HepG2 (cell line): ENCODE results near the gene TBCE. TPM values are rescaled to one million over a fixed set of nuclear protein-coding genes. Genes with fewer than 3 reads are reported as not detected.
A peak's percentile ranks its signal among the peaks of the same experiment; 100 is the strongest.

Experiments used
- CREB3 ChIP-seq: sonication (generic); formaldehyde crosslinking; IDR thresholded peaks from 2 replicates; pipeline ENCODE4 v1.5.0; 2020; ENCODE audit warnings: missing genetic modification reagents
- CREM ChIP-seq, 2 experiments: sonication (generic) in 1 of 2; formaldehyde crosslinking in 1 of 2; IDR thresholded peaks; 2 replicates each; pipeline versions ENCODE4 v1.4.0 to v1.6.1; 2016 to 2020; ENCODE audit warnings: antibody characterized with exemption in 1 of 2, mild to moderate bottlenecking in 1 of 2, missing genetic modification reagents in 1 of 2
- GABPB1 ChIP-seq: IDR thresholded peaks from 2 replicates; pipeline ENCODE4 v1.6.1; 2016; ENCODE audit warnings: mild to moderate bottlenecking, missing genetic modification reagents, moderate library complexity, missing compliant biosample characterization
- HDAC2 ChIP-seq: sonication (generic); formaldehyde crosslinking; IDR thresholded peaks from 2 replicates; pipeline ENCODE4 v1.4.0; 2020; ENCODE audit warnings: missing genetic modification reagents
- KDM4B ChIP-seq: sonication (generic); formaldehyde crosslinking; IDR thresholded peaks from 2 replicates; pipeline ENCODE4 v1.4.0; 2020; ENCODE audit warnings: missing genetic modification reagents
- MED13 ChIP-seq: sonication (generic); formaldehyde crosslinking; IDR thresholded peaks from 2 replicates; pipeline ENCODE4 v1.5.0; 2020; ENCODE audit warnings: missing genetic modification reagents
- PBX2 ChIP-seq: IDR thresholded peaks from 2 replicates; pipeline ENCODE4 v1.6.1; 2016; ENCODE audit warnings: control low read depth
- PREB ChIP-seq: sonication (generic); formaldehyde crosslinking; IDR thresholded peaks from 2 replicates; pipeline ENCODE4 v1.4.0; 2020; ENCODE audit warnings: missing genetic modification reagents
- RBFOX2 ChIP-seq: fragments of 200-400 bp; formaldehyde crosslinking; IDR thresholded peaks from 2 replicates; pipeline ENCODE4 v1.6.1; 2017; ENCODE audit warnings: low read depth, mild to moderate bottlenecking, low read length
- SOX13 ChIP-seq, 3 experiments: fragments of 450-650 bp in 1 of 3; sonication (generic) in 1 of 3; formaldehyde crosslinking in 1 of 3; IDR thresholded peaks in 2 of 3; conservative IDR thresholded peaks in 1 of 3; 2 replicates each; pipeline versions ENCODE4 v1.5.0 to v1.6.1; 2016 to 2020; ENCODE audit warnings: antibody characterized with exemption in 1 of 3, mild to moderate bottlenecking in 1 of 3, missing compliant biosample characterization in 1 of 3, missing genetic modification reagents in 1 of 3, moderate library complexity in 1 of 3
- SP4 ChIP-seq: sonication (generic); formaldehyde crosslinking; IDR thresholded peaks from 2 replicates; pipeline ENCODE4 v1.8.1; 2023; ENCODE audit warnings: mild to moderate bottlenecking, missing genetic modification reagents
- USF2 ChIP-seq, 2 experiments: sonication (generic) in 1 of 2; formaldehyde crosslinking in 1 of 2; IDR thresholded peaks; 2 replicates each; pipeline versions ENCODE4 v1.5.1 to v1.6.1; 2011 to 2020; ENCODE audit warnings: borderline replicate concordance in 1 of 2, low read depth in 1 of 2, low read length in 1 of 2, mild to moderate bottlenecking in 1 of 2, missing genetic modification reagents in 1 of 2, moderate library complexity in 1 of 2
- ZBTB21 ChIP-seq: sonication (generic); formaldehyde crosslinking; IDR thresholded peaks from 2 replicates; pipeline ENCODE4 v1.4.0; 2020; ENCODE audit warnings: missing genetic modification reagents
- ZFX ChIP-seq: sonication (generic); formaldehyde crosslinking; IDR thresholded peaks from 2 replicates; pipeline ENCODE4 v1.4.0; 2020; ENCODE audit warnings: mild to moderate bottlenecking, low read depth, missing genetic modification reagents, moderate library complexity
- ZNF30 ChIP-seq: sonication (generic); formaldehyde crosslinking; IDR thresholded peaks from 2 replicates; pipeline ENCODE4 v1.5.0; 2020; ENCODE audit warnings: mild to moderate bottlenecking, missing genetic modification reagents
- ZNF329 ChIP-seq: sonication (generic); formaldehyde crosslinking; IDR thresholded peaks from 2 replicates; pipeline ENCODE4 v1.9.0; 2021; ENCODE audit warnings: low read depth, mild to moderate bottlenecking, missing genetic modification reagents
- ZNF546 ChIP-seq: sonication (generic); formaldehyde crosslinking; conservative IDR thresholded peaks from 2 replicates; pipeline ENCODE4 v1.8.1; 2023; ENCODE audit warnings: mild to moderate bottlenecking, missing genetic modification reagents
- ZNF557 ChIP-seq: sonication (generic); formaldehyde crosslinking; IDR thresholded peaks from 2 replicates; pipeline ENCODE4 v1.4.0; 2020; ENCODE audit warnings: missing genetic modification reagents
- ZNF747 ChIP-seq: sonication (generic); formaldehyde crosslinking; IDR thresholded peaks from 2 replicates; pipeline ENCODE4 v1.8.1; 2023; ENCODE audit warnings: missing genetic modification reagents, mild to moderate bottlenecking, borderline replicate concordance
- ZNF75D ChIP-seq: sonication (generic); formaldehyde crosslinking; IDR thresholded peaks from 2 replicates; pipeline ENCODE4 v1.8.1; 2023; ENCODE audit warnings: missing genetic modification reagents, mild to moderate bottlenecking, borderline replicate concordance
- polyA plus RNA-seq, 8 experiments: library from polyadenylated mRNA; depleted of rRNA in 3 of 8; stranded (reverse) in 7 of 8; unstranded in 1 of 8; fragments of >200 nt; fragmentation: Illumina TruSeq in 4 of 8; extraction: Trizol in 4 of 8; gene quantifications; 2 replicates each; pipeline versions ENCODE4 v1.2.1 to v1.2.3, GENCODE V29; 2011 to 2016; ENCODE audit warnings: low read depth in 4 of 8, missing spikeins in 1 of 8, mixed read lengths in 1 of 8; ENCODE audit not compliant: insufficient read depth in 1 of 8
- total RNA-seq, 5 experiments: library from RNA; depleted of rRNA; stranded (reverse); fragments of >200 nt; fragmentation: Illumina TruSeq; extraction: Trizol; gene quantifications; 2 replicates each; pipeline ENCODE4 v1.2.3, GENCODE V29; 2016; ENCODE audit warnings: low read depth in 1 of 5
- TF ChIP-seq, protein P1 (sequence below): sonication (generic); formaldehyde crosslinking; IDR thresholded peaks from 2 replicates; pipeline ENCODE4 v1.4.0; 2020; ENCODE audit warnings: missing genetic modification reagents

The TBCE gene
- total and polyA plus RNA-seq, 2 of the 13 experiments (the other 11 are each of a cell fraction or from before 2014, with no cell fraction given), result 25.6 to 31.1 TPM

- TF ChIP-seq, protein P1, sequence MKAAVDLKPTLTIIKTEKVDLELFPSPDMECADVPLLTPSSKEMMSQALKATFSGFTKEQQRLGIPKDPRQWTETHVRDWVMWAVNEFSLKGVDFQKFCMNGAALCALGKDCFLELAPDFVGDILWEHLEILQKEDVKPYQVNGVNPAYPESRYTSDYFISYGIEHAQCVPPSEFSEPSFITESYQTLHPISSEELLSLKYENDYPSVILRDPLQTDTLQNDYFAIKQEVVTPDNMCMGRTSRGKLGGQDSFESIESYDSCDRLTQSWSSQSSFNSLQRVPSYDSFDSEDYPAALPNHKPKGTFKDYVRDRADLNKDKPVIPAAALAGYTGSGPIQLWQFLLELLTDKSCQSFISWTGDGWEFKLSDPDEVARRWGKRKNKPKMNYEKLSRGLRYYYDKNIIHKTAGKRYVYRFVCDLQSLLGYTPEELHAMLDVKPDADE, result no peak
- TF ChIP-seq ZFX (peak; percentile 69), MED13 (CRISPR knock-in tag) (no peak), ZNF75D (CRISPR knock-in tag) (no peak), HDAC2 (peak; percentile 39; the same call in 1 of the 2 replicates), KDM4B (peak; percentile 24; the same call in 1 of the 2 replicates), ZBTB21 (no peak), SOX13 (IDR thresholded peaks at IDR 0.05) (0 out of 2 replicates have a peak, but pooled peaks have one; percentile 7), SOX13 (CRISPR knock-in tag; conservative IDR thresholded peaks at IDR 0.05 in 1 of 2, IDR thresholded peaks at IDR 0.05 in 1 of 2) (no peak), RBFOX2 (peak; percentile 80), PBX2 (CRISPR knock-in tag) (0 out of 2 replicates have a peak, but pooled peaks have one; percentile 18), ZNF546 (CRISPR knock-in tag) (peak; percentile 79; the same call in 1 of the 2 replicates), GABPB1 (CRISPR knock-in tag) (peak; percentile 95), USF2 (IDR thresholded peaks at IDR 0.05; ENCODE audit: low read depth, low read length) (0 out of 2 replicates have a peak, but pooled peaks have one; percentile 19), USF2 (CRISPR knock-in tag; IDR thresholded peaks at IDR 0.05; ENCODE audit: borderline replicate concordance) (peak; percentile 67; the same call in 1 of the 2 replicates), ZNF329 (CRISPR knock-in tag) (no peak), ZNF747 (CRISPR knock-in tag) (peak; percentile 71; the same call in 1 of the 2 replicates), SP4 (CRISPR knock-in tag) (peak; percentile 87), ZNF30 (CRISPR knock-in tag) (no peak), CREM (IDR thresholded peaks at IDR 0.05) (peak; percentile 61), CREM (CRISPR knock-in tag; IDR thresholded peaks at IDR 0.05) (no peak), PREB (CRISPR knock-in tag) (no peak), CREB3 (no peak), ZNF557 (CRISPR knock-in tag) (no peak)
These were observed at the start of gene TBCE (continued) for GRCh38 chr1:235367000-235367908.
